Rectal smooth muscle tissue (tissue), 1 donor: ENCODE measurements around the gene TTBK1.

Experiments used
- H3K27ac ChIP-seq: one replicate; pipeline ENCODE4 v1.7.0; 2013; ENCODE audit warnings: low read depth, low read length, inconsistent platforms
- H3K27me3 ChIP-seq: one replicate; pipeline ENCODE4 v1.7.0; 2013; ENCODE audit warnings: low read length; ENCODE audit not compliant: control insufficient read depth, insufficient read depth
- H3K36me3 ChIP-seq: one replicate; pipeline ENCODE4 v1.7.0; 2013; ENCODE audit warnings: low read length; ENCODE audit not compliant: control insufficient read depth, insufficient read depth
- H3K4me1 ChIP-seq: one replicate; pipeline ENCODE4 v1.7.0; 2013; ENCODE audit warnings: low read length; ENCODE audit not compliant: control insufficient read depth, insufficient read depth
- H3K4me3 ChIP-seq: one replicate; pipeline ENCODE4 v1.7.0; 2013; ENCODE audit warnings: low read length
- H3K9ac ChIP-seq: one replicate; pipeline ENCODE4 v1.7.0; 2013; ENCODE audit warnings: low read length

The TTBK1 gene

DNA sequence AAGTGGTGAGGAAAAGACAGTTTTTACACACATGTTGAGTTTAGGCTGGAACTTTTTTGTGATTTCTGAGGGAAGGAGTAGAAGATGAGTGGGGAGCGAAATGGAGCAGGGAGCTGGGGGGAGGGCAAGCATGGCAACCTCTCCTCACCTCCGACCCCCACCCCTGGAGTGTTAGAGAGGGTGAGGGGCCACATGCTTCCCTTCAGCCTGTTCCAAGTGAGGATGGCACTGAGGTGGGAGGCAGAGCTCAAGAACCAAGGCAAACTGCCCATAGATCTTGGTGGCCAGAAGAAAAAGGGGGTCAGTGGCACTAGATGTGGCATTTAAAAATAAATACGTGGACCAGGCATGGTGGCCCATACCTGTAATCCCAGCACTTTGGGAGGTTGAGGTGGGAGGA is 4.8 kb downstream of the TTBK1 start:
- H3K4me1 ChIP-seq: no peaks in the 10 kb centered on the region
- H3K4me3 ChIP-seq: peak overlapping the region; percentile 84
- peaks cover 18% of the 10 kb centered on the region for H3K27me3 ChIP-seq
- no peaks in the 10 kb centered on the region for H3K36me3 ChIP-seq
- no peak overlapping the region for H3K27ac ChIP-seq
- H3K9ac ChIP-seq: no peak overlapping the region

DNA sequence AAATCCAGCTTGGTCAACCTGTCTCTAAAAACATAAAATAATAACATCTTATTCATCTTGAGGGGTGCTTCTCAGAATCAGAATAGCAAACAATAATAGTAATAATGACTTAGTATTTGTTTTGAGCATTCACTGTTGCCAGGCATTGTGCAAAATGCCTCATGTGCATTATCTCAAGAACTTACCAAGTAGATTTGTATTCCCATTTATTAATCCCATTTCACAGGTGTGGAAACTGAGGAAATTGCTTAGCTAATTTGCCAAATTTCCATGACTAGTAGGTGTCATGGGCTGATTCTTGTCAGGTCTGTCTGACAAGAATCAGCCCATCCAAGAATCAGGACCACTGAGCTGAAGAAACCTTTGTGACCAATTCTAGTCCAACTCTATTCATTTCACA is 5.5 kb downstream of the TTBK1 start:
- no peaks in the 10 kb centered on the region for H3K36me3 ChIP-seq
- H3K4me3 ChIP-seq: no peak overlapping the region
- peaks cover 14% of the 10 kb centered on the region for H3K27me3 ChIP-seq
- H3K4me1 ChIP-seq: no peaks in the 10 kb centered on the region
- no peak overlapping the region for H3K27ac ChIP-seq
- H3K9ac ChIP-seq: no peak overlapping the region

DNA sequence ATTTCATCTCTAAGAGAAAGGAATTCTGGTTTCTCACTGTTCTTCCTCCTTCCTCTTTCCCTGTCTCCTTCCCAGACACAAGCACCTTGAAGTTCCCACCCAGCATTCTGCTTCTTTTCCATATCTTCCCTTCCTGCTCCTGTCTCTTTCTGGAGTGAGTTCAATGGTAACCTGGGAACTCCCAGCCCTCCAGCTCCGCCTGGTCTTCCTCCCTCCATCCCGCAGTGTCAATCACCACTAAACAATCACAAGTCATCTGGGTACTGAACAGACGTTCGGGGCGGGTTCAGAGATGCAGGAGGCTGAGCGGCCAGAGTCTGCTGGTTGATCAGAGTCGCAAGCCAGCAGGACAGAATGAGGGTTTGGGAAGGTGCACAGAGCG is 7.7 kb downstream of the TTBK1 start:
- H3K9ac ChIP-seq: no peak overlapping the region
- H3K4me3 ChIP-seq: no peak overlapping the region
- no peaks in the 10 kb centered on the region for H3K4me1 ChIP-seq
- peaks cover 4% of the 10 kb centered on the region for H3K27me3 ChIP-seq
- no peak overlapping the region for H3K27ac ChIP-seq
- no peaks in the 10 kb centered on the region for H3K36me3 ChIP-seq

DNA sequence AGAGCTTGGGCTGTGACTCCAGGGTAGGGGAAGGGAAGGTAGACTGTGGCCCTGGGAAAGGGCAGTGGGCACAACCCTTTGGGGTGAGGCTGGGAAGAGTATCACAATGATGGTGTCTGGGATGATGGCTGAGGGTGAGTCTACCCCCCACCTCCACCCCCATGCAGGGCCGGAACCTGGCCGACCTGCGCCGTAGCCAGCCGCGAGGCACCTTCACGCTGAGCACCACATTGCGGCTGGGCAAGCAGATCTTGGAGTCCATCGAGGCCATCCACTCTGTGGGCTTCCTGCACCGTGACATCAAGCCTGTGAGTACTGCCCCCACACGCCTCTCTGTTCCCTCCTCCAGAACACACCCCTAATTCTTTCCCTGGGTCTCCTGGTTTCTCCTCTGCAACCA is 10.1 kb downstream of the TTBK1 start:
- Histone ChIP-seq H3K4me1 (no peaks in the 10 kb centered on the region), H3K27me3 (no peaks in the 10 kb centered on the region), H3K4me3 (no peak overlapping the region), H3K9ac (no peak overlapping the region), H3K27ac (no peak overlapping the region), H3K36me3 (no peaks in the 10 kb centered on the region)

DNA sequence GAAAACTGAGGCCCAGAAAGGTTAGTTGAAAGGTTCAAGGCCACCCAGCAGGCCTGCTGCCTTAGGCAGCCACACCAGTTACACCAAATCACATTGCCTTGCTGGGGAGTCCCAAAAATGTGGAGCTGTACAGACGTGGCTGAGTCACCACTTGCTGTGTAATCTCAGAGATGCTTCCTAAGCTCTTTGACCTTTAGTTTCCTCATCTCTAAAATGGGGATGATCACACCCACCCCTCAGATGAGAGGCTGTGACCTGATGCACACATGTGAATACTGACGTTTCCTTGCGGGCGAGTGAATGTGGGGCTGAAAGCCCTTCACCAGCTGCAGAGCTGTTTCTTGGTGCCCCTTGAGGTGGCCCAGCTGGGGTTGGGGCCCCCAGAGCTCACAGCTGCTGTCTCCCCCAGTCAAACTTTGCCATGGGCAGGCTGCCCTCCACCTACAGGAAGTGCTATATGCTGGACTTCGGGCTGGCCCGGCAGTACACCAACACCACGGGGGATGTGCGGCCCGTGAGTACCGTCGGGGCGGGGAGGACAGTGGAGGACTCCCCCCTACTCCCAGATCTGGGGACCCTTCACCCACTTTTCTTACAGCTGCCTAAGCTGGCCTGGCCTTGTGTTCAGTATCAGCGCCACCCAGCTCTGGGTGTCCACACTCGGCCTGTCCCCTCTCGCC is 11.0 kb downstream of the TTBK1 start:
- Histone ChIP-seq H3K27me3 (no peaks in the 10 kb centered on the region), H3K9ac (no peak overlapping the region), H3K36me3 (no peaks in the 10 kb centered on the region), H3K4me3 (no peak overlapping the region), H3K4me1 (no peaks in the 10 kb centered on the region), H3K27ac (no peak overlapping the region)

DNA sequence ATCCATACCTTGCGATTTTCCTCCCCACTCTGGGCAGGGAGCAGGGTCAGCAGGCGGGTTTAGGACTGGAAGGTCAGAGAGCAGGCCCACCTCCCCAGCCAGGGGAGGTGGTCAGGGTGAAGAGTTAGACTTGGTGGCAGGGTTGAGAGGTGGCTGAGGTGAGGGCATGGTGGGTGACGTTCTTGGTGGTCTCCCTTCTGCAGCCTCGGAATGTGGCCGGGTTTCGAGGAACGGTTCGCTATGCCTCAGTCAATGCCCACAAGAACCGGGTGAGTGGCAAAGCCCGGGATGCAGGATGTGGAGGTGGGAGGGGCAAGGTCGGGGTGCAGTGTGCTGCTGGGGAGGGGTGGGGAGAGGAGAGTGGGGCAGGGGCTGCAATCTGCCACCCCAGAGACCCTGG is 11.6 kb downstream of the TTBK1 start:
- H3K4me3 ChIP-seq: no peak overlapping the region
- no peaks in the 10 kb centered on the region for H3K4me1 ChIP-seq
- H3K36me3 ChIP-seq: no peaks in the 10 kb centered on the region
- H3K27ac ChIP-seq: no peak overlapping the region
- H3K27me3 ChIP-seq: no peaks in the 10 kb centered on the region
- H3K9ac ChIP-seq: no peak overlapping the region

DNA sequence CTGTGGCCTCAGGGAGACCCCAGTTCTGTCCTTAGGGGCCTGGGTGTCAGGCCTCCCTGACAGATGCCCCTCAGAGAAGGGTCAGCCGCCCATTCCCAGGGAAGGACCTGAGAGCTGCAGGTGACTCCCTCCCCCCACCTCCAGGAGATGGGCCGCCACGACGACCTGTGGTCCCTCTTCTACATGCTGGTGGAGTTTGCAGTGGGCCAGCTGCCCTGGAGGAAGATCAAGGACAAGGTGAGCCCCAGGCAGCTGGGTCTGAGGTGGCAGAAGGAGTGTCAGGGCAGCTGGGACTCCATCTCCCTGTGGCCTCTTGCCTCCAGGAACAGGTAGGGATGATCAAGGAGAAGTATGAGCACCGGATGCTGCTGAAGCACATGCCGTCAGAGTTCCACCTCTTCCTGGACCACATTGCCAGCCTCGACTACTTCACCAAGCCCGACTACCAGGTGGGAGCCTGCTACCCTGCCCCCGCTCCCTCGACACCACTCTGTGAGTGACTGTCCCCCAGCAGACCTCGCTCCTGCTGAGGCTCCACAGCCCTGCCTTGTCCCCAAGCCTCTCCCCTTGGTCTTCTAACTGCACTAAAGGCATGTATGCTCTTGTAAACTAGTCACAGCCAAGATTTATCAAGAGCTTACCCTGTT is 12.2 kb downstream of the TTBK1 start:
- Histone ChIP-seq H3K27ac (no peak overlapping the region), H3K27me3 (no peaks in the 10 kb centered on the region), H3K4me1 (no peaks in the 10 kb centered on the region), H3K4me3 (no peak overlapping the region), H3K9ac (no peak overlapping the region), H3K36me3 (no peaks in the 10 kb centered on the region)

DNA sequence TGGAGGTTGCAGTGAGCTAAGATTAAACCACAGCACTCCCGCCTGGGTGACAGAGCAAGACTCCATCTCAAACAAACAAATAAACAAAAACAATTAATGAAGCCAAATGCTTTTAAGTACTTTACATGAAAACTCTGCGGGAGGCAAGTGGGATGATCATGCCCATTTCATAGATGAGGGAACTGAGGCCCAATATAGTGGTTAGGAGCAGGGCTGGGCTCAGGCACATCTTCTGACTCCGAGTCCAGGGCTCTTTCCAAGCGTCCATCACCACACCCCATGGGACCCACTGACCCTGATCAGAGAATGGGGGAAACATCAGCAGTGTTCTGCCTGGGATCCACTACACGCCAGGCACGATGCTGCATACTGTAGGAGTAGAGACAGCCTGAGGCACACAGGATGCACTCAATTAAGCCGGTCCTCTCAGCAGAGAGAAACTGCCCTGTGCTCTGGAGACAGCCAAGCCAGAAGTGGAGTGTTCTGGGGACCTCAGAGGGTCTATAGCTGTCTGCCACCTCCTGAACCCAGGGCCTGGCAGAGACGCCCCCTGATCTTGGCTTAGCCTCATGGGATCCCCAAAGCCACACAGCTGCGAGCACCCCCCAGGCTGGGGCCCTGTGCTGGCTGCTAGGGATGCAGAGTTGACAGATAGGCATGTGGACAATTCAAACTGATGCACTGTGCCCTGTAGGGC is 13.5 kb downstream of the TTBK1 start:
- no peaks in the 10 kb centered on the region for H3K4me1 ChIP-seq
- H3K9ac ChIP-seq: no peak overlapping the region
- no peaks in the 10 kb centered on the region for H3K36me3 ChIP-seq
- no peak overlapping the region for H3K27ac ChIP-seq
- no peak overlapping the region for H3K4me3 ChIP-seq
- H3K27me3 ChIP-seq: no peaks in the 10 kb centered on the region

DNA sequence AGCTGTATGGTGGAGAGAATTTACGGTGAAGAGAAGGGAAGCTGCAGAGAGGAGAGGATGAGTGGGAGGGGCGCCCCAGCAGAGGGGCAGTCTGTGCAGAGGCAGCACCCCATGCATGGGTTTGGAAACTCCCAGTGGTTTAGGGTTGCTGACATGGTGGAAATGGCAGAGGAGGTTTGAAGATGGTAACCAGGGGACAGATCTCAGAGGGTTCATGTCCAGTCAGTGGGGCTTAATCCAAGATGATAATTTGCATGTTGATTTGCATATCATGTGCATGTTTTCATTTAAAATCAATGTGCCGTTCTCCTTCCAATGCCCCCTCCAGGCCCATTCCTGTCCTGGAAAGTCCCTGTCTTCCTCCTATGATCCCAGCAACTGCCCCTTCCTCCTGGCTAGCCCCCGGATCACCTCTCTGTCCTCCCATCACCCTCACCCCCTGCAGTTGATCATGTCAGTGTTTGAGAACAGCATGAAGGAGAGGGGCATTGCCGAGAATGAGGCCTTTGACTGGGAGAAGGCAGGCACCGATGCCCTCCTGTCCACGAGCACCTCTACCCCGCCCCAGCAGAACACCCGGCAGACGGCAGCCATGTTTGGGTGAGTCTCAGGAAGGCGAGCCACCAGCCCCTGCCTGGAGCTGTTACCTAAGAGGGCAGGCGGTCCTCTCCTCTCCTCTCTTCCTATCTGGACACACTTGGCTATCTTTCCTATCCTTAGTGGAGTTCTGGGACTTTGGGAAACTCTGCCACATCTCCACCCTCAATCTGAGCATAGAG is 14.3 kb downstream of the TTBK1 start:
- no peak overlapping the region for H3K9ac ChIP-seq
- H3K4me3 ChIP-seq: no peak overlapping the region
- H3K27ac ChIP-seq: no peak overlapping the region
- no peaks in the 10 kb centered on the region for H3K36me3 ChIP-seq
- H3K27me3 ChIP-seq: no peaks in the 10 kb centered on the region
- H3K4me1 ChIP-seq: no peaks in the 10 kb centered on the region

DNA sequence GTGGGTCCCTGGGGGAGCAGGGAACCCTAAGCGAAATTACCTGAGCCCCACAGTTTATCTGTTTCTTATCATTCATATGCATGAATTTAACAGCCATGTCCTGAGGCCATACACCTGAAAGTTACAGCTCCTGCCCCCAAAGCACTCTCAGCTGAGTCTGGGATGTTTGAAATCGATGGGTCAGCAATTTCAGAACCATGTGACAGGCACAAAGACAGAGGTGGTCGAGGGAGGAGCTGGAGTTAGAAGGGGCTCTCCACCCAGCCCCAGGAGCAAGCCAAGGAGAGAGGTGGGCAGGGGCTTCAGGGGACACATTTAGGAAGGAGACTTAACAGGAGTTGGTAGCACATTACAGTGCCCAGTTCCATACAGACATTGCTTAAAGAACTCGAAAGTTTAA is 14.9 kb downstream of the TTBK1 start:
- Histone ChIP-seq H3K36me3 (no peaks in the 10 kb centered on the region), H3K27ac (no peak overlapping the region), H3K4me1 (no peaks in the 10 kb centered on the region), H3K9ac (no peak overlapping the region), H3K27me3 (no peaks in the 10 kb centered on the region), H3K4me3 (no peak overlapping the region)

DNA sequence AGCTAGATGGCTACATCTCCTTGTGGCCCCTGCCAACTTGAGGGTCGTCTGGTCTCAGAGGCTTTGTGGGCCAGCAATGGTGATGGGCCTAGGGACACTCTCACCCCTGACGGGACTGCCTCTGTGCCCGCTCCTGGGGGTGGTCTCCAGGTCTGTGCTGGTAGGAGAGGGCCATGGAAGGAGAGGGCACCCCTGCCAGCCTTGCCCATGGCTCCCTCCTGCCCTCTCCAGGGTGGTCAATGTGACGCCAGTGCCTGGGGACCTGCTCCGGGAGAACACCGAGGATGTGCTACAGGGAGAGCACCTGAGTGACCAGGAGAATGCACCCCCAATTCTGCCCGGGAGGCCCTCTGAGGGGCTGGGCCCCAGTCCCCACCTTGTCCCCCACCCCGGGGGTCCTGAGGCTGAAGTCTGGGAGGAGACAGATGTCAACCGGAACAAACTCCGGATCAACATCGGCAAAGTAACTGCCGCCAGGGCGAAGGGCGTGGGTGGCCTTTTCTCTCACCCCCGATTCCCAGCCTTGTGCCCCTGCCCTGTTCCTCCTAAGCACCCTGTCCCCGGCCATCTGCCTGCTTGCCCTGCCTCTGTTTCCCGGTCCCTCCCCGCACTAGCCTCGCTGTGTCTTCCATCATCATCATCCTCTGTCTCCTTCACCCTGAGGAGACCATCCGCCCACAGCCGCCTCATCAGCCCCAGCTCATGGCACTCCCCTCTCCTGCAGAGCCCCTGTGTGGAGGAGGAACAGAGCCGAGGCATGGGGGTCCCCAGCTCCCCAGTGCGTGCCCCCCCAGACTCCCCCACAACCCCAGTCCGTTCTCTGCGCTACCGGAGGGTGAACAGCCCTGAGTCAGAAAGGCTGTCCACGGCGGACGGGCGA is 15.8 kb downstream of the TTBK1 start:
- Histone ChIP-seq H3K27ac (no peak overlapping the region), H3K4me1 (no peaks in the 10 kb centered on the region), H3K9ac (no peak overlapping the region), H3K27me3 (no peaks in the 10 kb centered on the region), H3K36me3 (no peaks in the 10 kb centered on the region), H3K4me3 (no peak overlapping the region)

DNA sequence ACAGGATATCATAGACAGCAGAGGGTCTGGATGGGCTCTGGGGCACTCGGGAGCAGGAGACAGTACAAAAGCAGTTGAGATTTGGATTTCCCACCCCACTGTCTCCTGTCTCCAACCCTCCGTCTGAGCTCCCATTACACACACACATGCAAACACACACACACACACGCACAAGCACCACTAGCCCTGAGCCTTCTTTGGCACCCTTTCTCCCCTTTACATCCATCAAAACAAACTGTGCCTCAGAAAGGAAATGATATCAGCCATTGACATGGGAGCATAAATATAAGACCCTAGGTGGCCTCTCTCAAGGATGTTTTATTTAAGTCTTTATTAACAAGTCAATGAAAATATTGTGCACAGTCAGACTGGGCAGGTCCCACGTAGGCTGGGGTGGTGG is 17.5 kb downstream of the TTBK1 start:
- Histone ChIP-seq H3K36me3 (no peaks in the 10 kb centered on the region), H3K4me3 (no peak overlapping the region), H3K27ac (no peak overlapping the region), H3K27me3 (no peaks in the 10 kb centered on the region), H3K9ac (no peak overlapping the region), H3K4me1 (no peaks in the 10 kb centered on the region)
